Measurements from ENCODE around the gene RABL2A. TPM values are rescaled to one million over a fixed set of nuclear protein-coding genes. Genes with fewer than 3 reads are reported as not detected.

RABL2A gene
- total RNA-seq, 1 donor = 8.4 TPM

Other genes with a start within 250 kb of the RABL2A start
- 26.0 TPM for gene ZNG1B, start 189.6 kb upstream of the RABL2A start, total RNA-seq
- gene FOXD4L1, start 128.6 kb upstream of the RABL2A start, total RNA-seq = 0.10 TPM
- 37.8 TPM for gene SLC35F5, start 129.4 kb downstream of the RABL2A start, total RNA-seq

Data from mononuclear cell (primary cell).